Measurements from ENCODE around the gene CDKAL1.

The CDKAL1 gene

GRCh38 chr6:20632696-20633095 is 98.4 kb downstream of the CDKAL1 start:
- ATAC-seq: no peak
- TF ChIP-seq ISL1 (CRISPR knock-in tag; IDR thresholded peaks at IDR 0.05) (no peak), TCF4 (CRISPR knock-in tag; IDR thresholded peaks at IDR 0.05; ENCODE audit: borderline replicate concordance) (no peak), OSR1 (CRISPR knock-in tag; IDR thresholded peaks at IDR 0.05) (no peak), BACH2 (CRISPR knock-in tag; IDR thresholded peaks at IDR 0.05; ENCODE audit: borderline replicate concordance) (no peak), PPARA (CRISPR knock-in tag; IDR thresholded peaks at IDR 0.05; ENCODE audit: borderline replicate concordance) (no peak), ESRRG (CRISPR knock-in tag; IDR thresholded peaks at IDR 0.05) (no peak), ZFP3 (CRISPR knock-in tag; IDR thresholded peaks at IDR 0.05) (no peak), RARB (CRISPR knock-in tag; IDR thresholded peaks at IDR 0.05) (no peak), GLIS3 (CRISPR knock-in tag; IDR thresholded peaks at IDR 0.05) (no peak), TOX (CRISPR knock-in tag; IDR thresholded peaks at IDR 0.05; ENCODE audit: borderline replicate concordance) (no peak), SNAI2 (CRISPR knock-in tag; IDR thresholded peaks at IDR 0.05) (no peak), ZFP30 (CRISPR knock-in tag; IDR thresholded peaks at IDR 0.05) (no peak), ZNF8 (CRISPR knock-in tag; IDR thresholded peaks at IDR 0.05) (no peak), CSDC2 (CRISPR knock-in tag; IDR thresholded peaks at IDR 0.05) (no peak)
- TF ChIP-seq, protein P1, sequence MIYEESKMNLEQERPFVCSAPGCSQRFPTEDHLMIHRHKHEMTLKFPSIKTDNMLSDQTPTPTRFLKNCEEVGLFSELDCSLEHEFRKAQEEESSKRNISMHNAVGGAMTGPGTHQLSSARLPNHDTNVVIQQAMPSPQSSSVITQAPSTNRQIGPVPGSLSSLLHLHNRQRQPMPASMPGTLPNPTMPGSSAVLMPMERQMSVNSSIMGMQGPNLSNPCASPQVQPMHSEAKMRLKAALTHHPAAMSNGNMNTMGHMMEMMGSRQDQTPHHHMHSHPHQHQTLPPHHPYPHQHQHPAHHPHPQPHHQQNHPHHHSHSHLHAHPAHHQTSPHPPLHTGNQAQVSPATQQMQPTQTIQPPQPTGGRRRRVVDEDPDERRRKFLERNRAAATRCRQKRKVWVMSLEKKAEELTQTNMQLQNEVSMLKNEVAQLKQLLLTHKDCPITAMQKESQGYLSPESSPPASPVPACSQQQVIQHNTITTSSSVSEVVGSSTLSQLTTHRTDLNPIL (CRISPR knock-in tag; IDR thresholded peaks at IDR 0.05; ENCODE audit: low read depth): no peak
- TF ChIP-seq, protein P2, sequence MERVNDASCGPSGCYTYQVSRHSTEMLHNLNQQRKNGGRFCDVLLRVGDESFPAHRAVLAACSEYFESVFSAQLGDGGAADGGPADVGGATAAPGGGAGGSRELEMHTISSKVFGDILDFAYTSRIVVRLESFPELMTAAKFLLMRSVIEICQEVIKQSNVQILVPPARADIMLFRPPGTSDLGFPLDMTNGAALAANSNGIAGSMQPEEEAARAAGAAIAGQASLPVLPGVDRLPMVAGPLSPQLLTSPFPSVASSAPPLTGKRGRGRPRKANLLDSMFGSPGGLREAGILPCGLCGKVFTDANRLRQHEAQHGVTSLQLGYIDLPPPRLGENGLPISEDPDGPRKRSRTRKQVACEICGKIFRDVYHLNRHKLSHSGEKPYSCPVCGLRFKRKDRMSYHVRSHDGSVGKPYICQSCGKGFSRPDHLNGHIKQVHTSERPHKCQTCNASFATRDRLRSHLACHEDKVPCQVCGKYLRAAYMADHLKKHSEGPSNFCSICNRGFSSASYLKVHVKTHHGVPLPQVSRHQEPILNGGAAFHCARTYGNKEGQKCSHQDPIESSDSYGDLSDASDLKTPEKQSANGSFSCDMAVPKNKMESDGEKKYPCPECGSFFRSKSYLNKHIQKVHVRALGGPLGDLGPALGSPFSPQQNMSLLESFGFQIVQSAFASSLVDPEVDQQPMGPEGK (CRISPR knock-in tag; IDR thresholded peaks at IDR 0.05; ENCODE audit: borderline replicate concordance): no peak

DNA sequence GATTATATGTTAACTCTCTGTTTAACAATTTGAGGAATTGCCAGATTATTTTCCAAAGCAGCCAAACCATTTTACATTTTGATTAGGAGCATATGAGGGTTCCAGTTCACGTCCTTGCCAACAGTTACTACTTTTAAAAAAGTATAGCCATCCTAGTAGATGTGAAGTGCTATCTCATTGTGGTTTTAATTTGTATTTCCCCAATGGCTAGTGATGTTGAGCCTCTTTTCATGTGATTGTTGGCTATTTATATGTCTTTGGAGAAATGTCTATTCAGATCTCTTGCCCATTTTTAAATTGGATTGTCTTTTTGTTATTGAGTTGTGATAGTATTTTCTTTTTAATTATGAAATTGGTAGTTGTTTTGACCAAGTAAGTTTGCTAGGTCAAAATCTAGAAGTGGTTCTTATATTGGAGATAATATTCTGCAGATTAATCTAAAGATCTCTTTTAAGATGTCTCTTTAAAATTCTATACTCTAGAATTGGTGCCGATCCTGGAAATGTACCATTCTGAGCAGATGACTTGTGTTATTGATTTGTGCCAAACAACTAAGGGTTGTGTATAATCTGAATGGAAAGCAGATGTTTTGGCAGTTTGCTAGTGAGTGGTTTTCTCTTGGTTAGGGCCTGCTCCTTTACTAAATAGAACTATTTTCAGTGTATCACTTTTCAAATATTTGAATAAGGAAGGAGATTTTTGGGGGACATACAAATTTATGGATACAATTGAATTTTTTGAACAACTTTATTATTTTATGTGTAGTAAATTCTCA is 99.5 kb downstream of the CDKAL1 start:
- ATAC-seq: no peak
- TF ChIP-seq POU6F1 (CRISPR knock-in tag; IDR thresholded peaks at IDR 0.05; ENCODE audit: borderline replicate concordance, low read depth) (no peak), BACH2 (CRISPR knock-in tag; IDR thresholded peaks at IDR 0.05; ENCODE audit: borderline replicate concordance) (no peak), TSHZ2 (CRISPR knock-in tag; IDR thresholded peaks at IDR 0.05) (no peak), TOX (CRISPR knock-in tag; IDR thresholded peaks at IDR 0.05; ENCODE audit: borderline replicate concordance) (no peak), CSDC2 (CRISPR knock-in tag; IDR thresholded peaks at IDR 0.05) (no peak), TCF4 (CRISPR knock-in tag; IDR thresholded peaks at IDR 0.05; ENCODE audit: borderline replicate concordance) (no peak), ZNF70 (CRISPR knock-in tag; IDR thresholded peaks at IDR 0.05) (no peak), ESRRG (CRISPR knock-in tag; IDR thresholded peaks at IDR 0.05) (no peak), SNAI2 (CRISPR knock-in tag; IDR thresholded peaks at IDR 0.05) (no peak), PPARA (CRISPR knock-in tag; IDR thresholded peaks at IDR 0.05; ENCODE audit: borderline replicate concordance) (no peak), RARB (CRISPR knock-in tag; IDR thresholded peaks at IDR 0.05) (no peak), ZFP3 (CRISPR knock-in tag; IDR thresholded peaks at IDR 0.05) (no peak), ZNF8 (CRISPR knock-in tag; IDR thresholded peaks at IDR 0.05) (no peak), CSRNP3 (CRISPR knock-in tag; IDR thresholded peaks at IDR 0.05) (no peak), ZFP30 (CRISPR knock-in tag; IDR thresholded peaks at IDR 0.05) (no peak), ARNTL (CRISPR knock-in tag; IDR thresholded peaks at IDR 0.05; ENCODE audit: borderline replicate concordance, low read depth) (no peak)
- TF ChIP-seq, protein P1 (CRISPR knock-in tag; IDR thresholded peaks at IDR 0.05; ENCODE audit: low read depth): no peak
- TF ChIP-seq, protein P2 (CRISPR knock-in tag; IDR thresholded peaks at IDR 0.05; ENCODE audit: borderline replicate concordance): no peak

Data from SK-N-SH treated with all-trans-retinoic acid at 6 μM for 48 hours (cell line).